Measurements from ENCODE around the gene C2CD4B.

C2CD4B gene

DNA sequence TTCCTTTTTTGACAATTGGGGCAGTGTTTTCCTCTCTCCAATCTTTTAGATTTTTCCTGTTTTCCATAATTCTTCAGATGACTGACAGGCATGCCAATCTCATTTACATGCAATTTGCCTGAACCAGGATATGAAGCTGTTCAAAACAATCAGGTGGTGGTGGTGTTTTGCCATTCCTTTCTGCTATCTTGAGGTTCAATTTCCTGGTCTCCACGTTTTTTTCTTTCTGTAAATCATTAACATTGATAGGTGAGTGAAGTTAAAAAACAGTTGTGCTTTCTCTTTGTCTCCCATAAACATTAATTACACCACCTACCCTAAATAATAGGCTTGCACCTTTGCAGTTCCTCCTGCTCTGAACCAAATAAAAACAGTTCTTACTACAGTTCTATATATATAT is 49.2 kb downstream of the C2CD4B start:
- DNase-seq, result no peak
